Left ventricle myocardium inferior (tissue), 1 donor: ENCODE measurements around the gene UBE3B. TPM values are rescaled to one million over a fixed set of nuclear protein-coding genes. Genes with fewer than 3 reads are reported as not detected.

Experiments used
- DNase-seq: peaks from one replicate; pipeline ENCODE4 v3.0.0-alpha.2; 2020
- H3K27ac ChIP-seq: fragments of 200-600 bp; replicated peaks from 2 replicates; pipeline ENCODE4 v1.8.0; 2021
- H3K27me3 ChIP-seq: fragments of 200-600 bp; 2 replicates; pipeline ENCODE4 v1.8.0; 2021; ENCODE audit warnings: low read depth
- H3K36me3 ChIP-seq: fragments of 200-600 bp; 2 replicates; pipeline ENCODE4 v1.8.0; 2021
- H3K4me1 ChIP-seq: fragments of 200-600 bp; 2 replicates; pipeline ENCODE4 v1.8.0; 2021
- H3K4me3 ChIP-seq: fragments of 200-600 bp; 2 replicates; pipeline ENCODE4 v1.8.0; 2021; ENCODE audit warnings: mild to moderate bottlenecking, moderate library complexity
- H3K9me3 ChIP-seq: fragments of 200-600 bp; replicated peaks from 2 replicates; pipeline ENCODE4 v1.8.0; 2021
- CTCF ChIP-seq: fragments of 200-600 bp; IDR thresholded peaks from 2 replicates; pipeline ENCODE4 v1.8.0; 2021; ENCODE audit warnings: antibody characterized with exemption, mild to moderate bottlenecking, borderline replicate concordance
- intact Hi-C: fragments of 100-400 bp; cut with micrococcal nuclease; formaldehyde crosslinking; loops from one replicate; pipeline ENCODE4 v1.11.0; 2022
- total RNA-seq: library from RNA; stranded (reverse); fragmentation: NEBNext Ultra II Directional; extraction: Animal tissue kit (Norgen Biotek cat#: 25700); gene quantifications from one replicate; pipeline ENCODE4 v1.2.1, GENCODE V29; 2021
- donor health status: DM: no; HTN: yes; CAD: no; lungs with severe emphysema.

UBE3B gene
- total RNA-seq, 1 donor from 2014 or later, result 56.0 TPM

- intact Hi-C loops, result no loop called here
- TF ChIP-seq CTCF, result no peak
- H3K27ac ChIP-seq, result no peak overlapping the region
- H3K4me1 ChIP-seq, result no peaks in the 10 kb centered on the region
- no peaks in the 10 kb centered on the region for H3K27me3 ChIP-seq
- DNase-seq, result no peak
- H3K4me3 ChIP-seq, result no peak overlapping the region
- no peaks in the 10 kb centered on the region for H3K9me3 ChIP-seq
- peaks cover 59% of the 10 kb centered on the region for H3K36me3 ChIP-seq
Measured at GRCh38 chr12:109535863-109536250, 58.4 kb downstream of the UBE3B start.

- intact Hi-C loops, result no loop called here
- TF ChIP-seq CTCF, result no peak
- Histone ChIP-seq H3K27me3 (no peaks in the 10 kb centered on the region), H3K4me3 (no peak overlapping the region), H3K27ac (no peak overlapping the region), H3K9me3 (no peaks in the 10 kb centered on the region), H3K4me1 (no peaks in the 10 kb centered on the region), H3K36me3 (peaks cover 46% of the 10 kb centered on the region)
- no peak for DNase-seq
Measured at GRCh38 chr12:109537136-109537535, 59.7 kb downstream of the UBE3B start.

- DNase-seq, result no peak
- Histone ChIP-seq H3K27me3 (no peaks in the 10 kb centered on the region), H3K27ac (no peak overlapping the region), H3K36me3 (peaks cover 36% of the 10 kb centered on the region), H3K4me1 (no peaks in the 10 kb centered on the region), H3K4me3 (no peak overlapping the region), H3K9me3 (no peaks in the 10 kb centered on the region)
- intact Hi-C loops, result no loop called here
- no peak for TF ChIP-seq CTCF
Measured at GRCh38 chr12:109538191-109538863, 60.9 kb downstream of the UBE3B start.

- DNase-seq, result no peak
- H3K27me3 ChIP-seq, result no peaks in the 10 kb centered on the region
- no peak overlapping the region for H3K4me3 ChIP-seq
- intact Hi-C loops, result no loop called here
- H3K27ac ChIP-seq, result no peak overlapping the region
- H3K4me1 ChIP-seq, result no peaks in the 10 kb centered on the region
- no peak for TF ChIP-seq CTCF
- no peaks in the 10 kb centered on the region for H3K9me3 ChIP-seq
- H3K36me3 ChIP-seq, result peaks cover 25% of the 10 kb centered on the region
Measured at GRCh38 chr12:109539508-109539907, 62.1 kb downstream of the UBE3B start.

GRCh38 chr12:109540526-109541412 lies 63.3 kb downstream of the UBE3B start:
- DNase-seq, result no peak
- Histone ChIP-seq H3K27me3 (no peaks in the 10 kb centered on the region), H3K36me3 (peaks cover 12% of the 10 kb centered on the region), H3K9me3 (no peaks in the 10 kb centered on the region), H3K27ac (no peak overlapping the region), H3K4me3 (no peak overlapping the region), H3K4me1 (peaks cover 11% of the 10 kb centered on the region)
- TF ChIP-seq CTCF, result no peak
- intact Hi-C loops, result no loop called here
